ENCODE measurements around the gene ZDHHC12. TPM values are rescaled to one million over a fixed set of nuclear protein-coding genes. Genes with fewer than 3 reads are reported as not detected.

ZDHHC12 gene
- total and polyA plus RNA-seq, 8 donors = 18.3 to 56.9 (median 26.8) TPM

DNA sequence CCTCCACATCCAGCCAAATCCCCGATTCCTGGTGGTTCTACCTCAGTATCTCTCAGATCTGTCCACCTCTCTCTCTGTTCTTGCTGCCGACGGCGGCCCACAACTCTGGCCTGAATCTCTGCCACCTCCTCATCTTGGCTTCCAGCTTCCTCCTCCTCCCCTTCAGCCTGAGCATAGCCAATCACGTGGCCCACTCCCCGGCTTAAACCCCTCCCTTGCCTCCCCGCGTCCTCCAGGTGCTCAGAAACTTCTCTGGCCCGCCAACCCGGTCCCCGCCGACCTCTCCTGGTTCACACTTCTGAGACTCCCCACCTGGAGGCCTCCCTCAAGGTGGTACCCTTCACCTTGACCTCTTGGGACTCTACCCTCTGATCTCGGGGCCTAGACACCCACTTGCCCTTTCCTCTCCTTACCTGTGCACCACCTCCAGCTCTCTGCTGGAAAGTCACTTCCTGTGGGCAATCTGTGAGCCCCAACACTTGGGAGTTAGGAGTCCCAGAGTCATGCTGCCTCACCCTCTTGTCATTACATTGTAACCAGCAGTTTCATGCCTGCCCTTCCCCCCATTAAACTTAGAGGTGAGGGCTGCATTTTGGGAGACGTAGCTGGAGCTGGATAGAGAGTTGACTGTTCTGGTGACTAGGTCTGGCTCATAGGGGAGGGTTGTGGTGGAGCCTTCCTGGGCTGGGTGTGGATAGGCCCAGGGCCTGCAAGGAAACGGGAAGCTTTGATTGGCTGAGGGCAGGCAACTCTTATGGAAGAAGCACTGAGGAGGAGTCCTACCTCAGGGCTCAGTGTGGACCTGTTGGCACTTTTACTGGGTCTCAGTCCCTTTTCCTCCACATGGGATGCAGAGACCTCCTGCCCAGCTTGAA is 39.4 kb downstream of the ZDHHC12 start:
- peak overlapping the region; percentile 43 to 70 (median 51) for H3K4me3 ChIP-seq
- DNase-seq (peak; percentile 84 to 94 (median 88)), ATAC-seq (peak; percentile 75 to 88 (median 80)), FAIRE-seq (no peak)
- WGBS, 2 donors = 5 to 6% methylated on average over 15 of the region's 15 CpGs
- H3K4me1 ChIP-seq = peaks cover 0 to 26% (median 10%) of the 10 kb centered on the region in 3 donors
- H3K27ac ChIP-seq = peak overlapping the region; percentile 61 to 92 (median 82)
- intact Hi-C loops (cut with DNase I) = no loop called here
- no peaks in the 10 kb centered on the region for H3K27me3 ChIP-seq
- TF ChIP-seq, protein P1, sequence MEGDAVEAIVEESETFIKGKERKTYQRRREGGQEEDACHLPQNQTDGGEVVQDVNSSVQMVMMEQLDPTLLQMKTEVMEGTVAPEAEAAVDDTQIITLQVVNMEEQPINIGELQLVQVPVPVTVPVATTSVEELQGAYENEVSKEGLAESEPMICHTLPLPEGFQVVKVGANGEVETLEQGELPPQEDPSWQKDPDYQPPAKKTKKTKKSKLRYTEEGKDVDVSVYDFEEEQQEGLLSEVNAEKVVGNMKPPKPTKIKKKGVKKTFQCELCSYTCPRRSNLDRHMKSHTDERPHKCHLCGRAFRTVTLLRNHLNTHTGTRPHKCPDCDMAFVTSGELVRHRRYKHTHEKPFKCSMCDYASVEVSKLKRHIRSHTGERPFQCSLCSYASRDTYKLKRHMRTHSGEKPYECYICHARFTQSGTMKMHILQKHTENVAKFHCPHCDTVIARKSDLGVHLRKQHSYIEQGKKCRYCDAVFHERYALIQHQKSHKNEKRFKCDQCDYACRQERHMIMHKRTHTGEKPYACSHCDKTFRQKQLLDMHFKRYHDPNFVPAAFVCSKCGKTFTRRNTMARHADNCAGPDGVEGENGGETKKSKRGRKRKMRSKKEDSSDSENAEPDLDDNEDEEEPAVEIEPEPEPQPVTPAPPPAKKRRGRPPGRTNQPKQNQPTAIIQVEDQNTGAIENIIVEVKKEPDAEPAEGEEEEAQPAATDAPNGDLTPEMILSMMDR (IDR thresholded peaks at IDR 0.05) = no peak
- no peaks in the 10 kb centered on the region for H3K36me3 ChIP-seq
- no peaks in the 10 kb centered on the region for H3K9me3 ChIP-seq

DNA sequence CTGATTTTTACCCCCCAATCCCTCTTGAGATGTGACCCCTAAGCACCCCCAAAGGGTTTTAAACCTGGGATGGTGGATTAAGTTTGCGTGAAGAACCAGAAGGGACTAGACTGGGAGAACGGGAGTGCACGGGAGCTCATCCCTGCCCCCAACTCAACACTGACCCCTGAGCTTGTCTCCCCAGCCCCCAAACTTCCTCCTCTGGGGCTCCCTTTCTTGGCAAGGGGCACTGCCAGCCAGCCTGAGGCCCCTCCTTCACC is 39.9 kb downstream of the ZDHHC12 start:
- peaks cover 0 to 26% (median 10%) of the 10 kb centered on the region in 3 donors for H3K4me1 ChIP-seq
- ATAC-seq (peak; percentile 0 to 13 (median 6)), DNase-seq (no peak), FAIRE-seq (no peak)
- H3K4me3 ChIP-seq = peak overlapping the region; percentile 43 to 70 (median 51)
- intact Hi-C loops (cut with DNase I) = no loop called here
- 0 to 2% methylated on average over 3 of the region's 3 CpGs for WGBS, 2 donors
- peak overlapping the region; percentile 61 to 92 (median 82) for H3K27ac ChIP-seq
- no peaks in the 10 kb centered on the region for H3K9me3 ChIP-seq
- TF ChIP-seq, protein P1 (IDR thresholded peaks at IDR 0.05) = no peak
- H3K36me3 ChIP-seq = no peaks in the 10 kb centered on the region
- no peaks in the 10 kb centered on the region for H3K27me3 ChIP-seq

DNA sequence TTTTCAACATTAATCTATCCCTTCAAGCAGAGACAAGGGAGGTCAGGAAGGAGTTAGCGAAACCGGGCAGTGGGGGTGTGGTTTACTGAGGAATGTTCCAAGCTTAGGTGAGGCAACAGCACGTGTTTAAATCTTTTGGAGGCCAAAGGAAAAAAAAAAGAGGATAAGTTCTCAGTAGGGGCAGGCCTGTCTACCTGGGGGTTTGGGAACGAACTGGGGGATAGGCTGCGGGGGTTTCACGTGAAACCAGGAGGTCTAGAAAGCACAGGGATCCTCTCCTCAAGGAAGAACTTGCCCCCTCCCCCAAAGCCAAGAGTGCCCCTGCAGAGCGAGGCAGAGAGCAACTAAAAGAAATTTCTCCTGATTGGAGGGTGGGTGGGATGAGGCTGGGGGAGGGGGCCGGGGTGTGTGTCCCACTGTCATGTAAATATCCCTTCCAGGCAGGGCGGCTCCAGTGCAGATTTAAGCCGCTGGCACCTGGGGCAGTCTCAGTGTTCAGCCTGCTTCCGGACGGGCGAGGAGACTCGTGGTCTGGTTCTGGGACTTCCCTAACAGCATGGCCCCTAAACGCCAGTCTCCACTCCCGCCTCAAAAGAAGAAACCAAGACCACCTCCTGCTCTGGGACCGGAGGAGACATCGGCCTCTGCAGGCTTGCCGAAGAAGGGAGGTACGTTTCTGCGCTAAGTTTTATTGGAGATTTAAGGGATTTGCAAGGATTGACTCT is 40.4 kb downstream of the ZDHHC12 start:
- peak; percentile 55 to 78 (median 70) for ATAC-seq
- peaks cover 0 to 26% (median 10%) of the 10 kb centered on the region in 3 donors for H3K4me1 ChIP-seq
- H3K4me3 ChIP-seq = peak overlapping the region; percentile 43 to 70 (median 51)
- DNase-seq = peak; percentile 58 to 76 (median 66)
- no peaks in the 10 kb centered on the region for H3K36me3 ChIP-seq
- WGBS, 2 donors = 1 to 2% methylated on average over 21 of the region's 21 CpGs
- intact Hi-C loops (cut with DNase I) = no loop called here
- H3K27ac ChIP-seq = peak overlapping the region; percentile 61 to 92 (median 82)
- TF ChIP-seq, protein P1 (IDR thresholded peaks at IDR 0.05) = no peak
- no peaks in the 10 kb centered on the region for H3K9me3 ChIP-seq
- no peaks in the 10 kb centered on the region for H3K27me3 ChIP-seq
- FAIRE-seq = no peak

DNA sequence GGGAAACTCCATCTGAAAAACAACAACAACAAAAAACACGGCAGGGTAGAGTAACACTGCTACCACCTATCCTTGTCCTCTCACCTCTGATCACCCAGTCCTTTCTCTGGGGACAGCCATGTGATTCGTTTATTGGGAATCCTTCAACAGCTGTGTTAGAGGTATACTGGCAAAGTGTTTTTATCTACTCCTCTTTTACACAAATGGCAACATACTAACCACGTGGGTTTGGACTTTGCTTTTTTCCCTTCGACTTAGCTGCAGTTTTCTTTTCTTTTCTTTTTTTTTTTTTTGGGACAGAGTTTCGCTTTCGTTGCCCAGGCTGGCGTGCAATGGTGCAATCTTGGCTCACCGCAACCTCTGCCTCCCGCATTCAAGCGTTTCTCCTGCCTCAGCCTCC is 46.1 kb downstream of the ZDHHC12 start:
- Histone ChIP-seq H3K4me1 (peaks cover 0 to 3% (median 0%) of the 10 kb centered on the region in 3 donors), H3K27ac (no peak overlapping the region), H3K9me3 (no peaks in the 10 kb centered on the region), H3K27me3 (no peaks in the 10 kb centered on the region), H3K4me3 (no peak overlapping the region), H3K36me3 (no peaks in the 10 kb centered on the region)
- intact Hi-C loops (cut with DNase I) = no loop called here
- 89 to 90% methylated on average over 10 of the region's 10 CpGs for WGBS, 2 donors
- no peak for ATAC-seq
- no peak for FAIRE-seq
- peak in 1 of 6 donors; percentile 4 for DNase-seq
- TF ChIP-seq, protein P1 (IDR thresholded peaks at IDR 0.05) = no peak

All from pancreas (tissue), 10 donors.